HepG2 (cell line): ENCODE measurements around the gene GAS6. TPM values are rescaled to one million over a fixed set of nuclear protein-coding genes. Genes with fewer than 3 reads are reported as not detected.

Source experiments
- ATAC-seq: fragments of 200-7000 bp; cut with Tn5 transposase; 3 replicates; pipeline ENCODE4 v1.9.1; 2020; ENCODE audit warnings: mild to moderate bottlenecking, moderate library complexity
- BruUV-seq: library from RNA; stranded (reverse); fragments of 400-500 nt; replicated peaks from 2 replicates; lab custom pipeline; 2021; lab: Mats Ljungman, UMichigan
- CTCF ChIA-PET: fragments of 300-600 bp; formaldehyde crosslinking; extraction: SDS; loops from one replicate; lab custom pipeline; 2021; ENCODE audit warnings: low total read pairs, inconsistent platforms, low intra/inter-chr PET ratio; lab: Yijun Ruan, JAX
- POLR2A ChIA-PET: fragments of 350-600 bp; sonication (Branson Sonifier 250); formaldehyde crosslinking; loops from one replicate; lab custom pipeline; 2020; ENCODE audit warnings: antibody characterized with exemption, inconsistent platforms; lab: Yijun Ruan, JAX
- DNase-seq: peaks from one replicate; pipeline ENCODE4 v3.0.0-alpha.2; 2015; ENCODE audit warnings: low spot score
- FAIRE-seq: peaks from 3 replicates; lab custom pipeline; 2011; peaks lifted over from hg19 to GRCh38; lab: Jason Lieb, UNC
- H2AFZ ChIP-seq: one replicate; pipeline ENCODE4 v1.6.1; 2011; ENCODE audit warnings: low read length, inconsistent platforms
- H3K27ac ChIP-seq: fragments of 300-600 bp; 3 replicates; pipeline ENCODE4 v1.8.0; 2011; ENCODE audit warnings: mixed run types, mild to moderate bottlenecking, mixed read lengths, low read length, inconsistent platforms; ENCODE audit not compliant: insufficient read depth; ENCODE audit errors: extremely low read length
- H3K27me3 ChIP-seq, 2 experiments: fragments of 200-600 bp in 1 of 2; 2 replicates in 1 of 2; 3 replicates in 1 of 2; pipeline versions ENCODE4 v1.6.0 to v1.8.0; 2011; ENCODE audit warnings: low read length in 2 of 2, mild to moderate bottlenecking in 2 of 2, moderate library complexity in 2 of 2, inconsistent platforms in 1 of 2; ENCODE audit not compliant: insufficient read depth in 2 of 2, control insufficient read depth in 1 of 2
- H3K36me3 ChIP-seq, 2 experiments: fragments of 200-600 bp in 1 of 2; replicated peaks in 1 of 2; 2 replicates in 1 of 2; 3 replicates in 1 of 2; pipeline versions ENCODE4 v1.5.1 to v1.8.0; 2011; ENCODE audit warnings: low read length in 2 of 2, inconsistent platforms in 1 of 2; ENCODE audit not compliant: insufficient read depth in 2 of 2, control insufficient read depth in 1 of 2
- H3K4me1 ChIP-seq: 2 replicates; pipeline ENCODE4 v1.5.1; 2012; ENCODE audit warnings: low read length, inconsistent platforms; ENCODE audit not compliant: insufficient read depth
- H3K4me2 ChIP-seq: 2 replicates; pipeline ENCODE4 v1.6.0; 2011; ENCODE audit warnings: low read depth, low read length, inconsistent platforms
- H3K4me3 ChIP-seq, 3 experiments: fragments of 200-600 bp in 1 of 3; sonication (generic), shearing (Covaris generic) in 1 of 3; replicated peaks in 1 of 3; 2 replicates each; pipeline ENCODE4 v1.5.1; 2011 to 2016; ENCODE audit warnings: low read length in 3 of 3, inconsistent platforms in 2 of 3, low read depth in 2 of 3, mild to moderate bottlenecking in 2 of 3, control low read depth in 1 of 3, mixed read lengths in 1 of 3; ENCODE audit not compliant: insufficient read depth in 1 of 3
- H3K79me2 ChIP-seq: one replicate; pipeline ENCODE4 v1.6.1; 2011; ENCODE audit warnings: low read length, inconsistent platforms; ENCODE audit not compliant: insufficient read depth
- H3K9ac ChIP-seq: 2 replicates; pipeline ENCODE4 v1.6.0; 2011; ENCODE audit warnings: mild to moderate bottlenecking, low read depth, low read length, inconsistent platforms; ENCODE audit not compliant: insufficient read depth
- H3K9me3 ChIP-seq: 2 replicates; pipeline ENCODE4 v1.5.1; 2012; ENCODE audit warnings: mild to moderate bottlenecking, low read length
- H4K20me1 ChIP-seq: 2 replicates; pipeline ENCODE4 v1.6.0; 2011; ENCODE audit warnings: inconsistent platforms, mild to moderate bottlenecking, low read length, moderate library complexity; ENCODE audit not compliant: insufficient read depth
- THAP11 ChIP-seq: IDR thresholded peaks from 2 replicates; pipeline ENCODE4 v1.6.1; 2016; ENCODE audit warnings: missing biosample characterization, missing genetic modification reagents
- ZBTB25 ChIP-seq: IDR thresholded peaks from 2 replicates; pipeline ENCODE4 v1.6.1; 2018; ENCODE audit warnings: missing genetic modification reagents
- ZNF784 ChIP-seq: sonication (generic); formaldehyde crosslinking; IDR thresholded peaks from 2 replicates; pipeline ENCODE4 v1.5.1; 2020; ENCODE audit warnings: missing genetic modification reagents, mild to moderate bottlenecking, borderline replicate concordance
- ZNF792 ChIP-seq: IDR thresholded peaks from 2 replicates; pipeline ENCODE4 v1.6.1; 2016
- WGBS: methylation state at CpG from one replicate; pipeline ENCODE4 v1.1.6; 2017; ENCODE audit warnings: low lambda C conversion rate; 5-methylcytosine and 5-hydroxymethylcytosine counted together
- in situ Hi-C: cut with HindIII; loops from 2 replicates; pipeline ENCODE4 v1.10.0; 2017; ENCODE audit warnings: low pct_unique_long_range_greater_than_20kb; ENCODE audit not compliant: extremely low pct_ligation_motif_present
- intact Hi-C: fragments of 100-400 bp; cut with micrococcal nuclease; formaldehyde crosslinking; loops from one replicate; pipeline ENCODE4 v1.10.0; 2022; ENCODE audit not compliant: unreplicated experiment
- polyA plus RNA-seq, 8 experiments: library from polyadenylated mRNA; depleted of rRNA in 3 of 8; stranded (reverse) in 7 of 8; unstranded in 1 of 8; fragments of >200 nt; fragmentation: Illumina TruSeq in 4 of 8; extraction: Trizol in 4 of 8; gene quantifications; 2 replicates each; pipeline versions ENCODE4 v1.2.1 to v1.2.3, GENCODE V29; 2011 to 2016; ENCODE audit warnings: low read depth in 4 of 8, missing spikeins in 1 of 8, mixed read lengths in 1 of 8; ENCODE audit not compliant: insufficient read depth in 1 of 8
- total RNA-seq, 5 experiments: library from RNA; depleted of rRNA; stranded (reverse); fragments of >200 nt; fragmentation: Illumina TruSeq; extraction: Trizol; gene quantifications; 2 replicates each; pipeline ENCODE4 v1.2.3, GENCODE V29; 2016; ENCODE audit warnings: low read depth in 1 of 5

GAS6 gene
- total and polyA plus RNA-seq, 2 of the 13 experiments (the other 11 are each of a cell fraction or from before 2014, with no cell fraction given), result 0.09 to 0.24 TPM

DNA sequence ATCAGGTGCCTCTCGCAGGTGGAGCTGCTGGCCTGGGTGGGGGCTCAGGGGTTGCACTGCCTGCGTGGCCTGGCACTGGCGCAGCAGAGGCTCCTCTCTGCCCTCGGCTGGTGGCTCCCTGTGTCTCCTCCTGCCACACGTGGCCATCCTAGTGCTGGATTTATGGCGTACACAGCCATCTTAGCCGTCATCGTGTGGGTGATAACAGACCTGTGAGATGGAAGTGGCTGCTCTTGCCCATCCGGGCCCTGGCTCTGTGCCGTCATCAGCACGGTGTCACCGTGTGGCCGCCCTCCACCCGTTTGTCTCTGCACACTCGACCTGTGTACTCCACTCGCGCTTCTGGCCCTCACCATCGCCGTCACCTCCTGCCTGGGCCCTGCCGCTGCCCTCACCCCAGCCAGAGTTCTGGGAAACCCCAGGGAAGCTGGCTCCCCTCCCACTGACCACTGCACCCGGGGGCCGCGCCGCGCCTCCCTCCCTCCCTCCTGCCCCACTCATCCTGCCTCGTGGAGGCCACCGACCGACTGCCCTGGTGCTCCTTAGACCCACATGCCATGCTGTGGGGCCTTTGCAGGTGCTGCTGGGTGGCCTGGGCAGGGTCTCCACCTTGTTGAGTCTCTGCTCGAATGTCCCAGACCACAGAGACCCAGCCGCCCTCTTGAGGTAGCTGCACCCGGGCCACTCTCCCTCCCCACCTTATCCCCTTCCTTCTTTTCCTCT lies 75.3 kb downstream of the GAS6 start:
- CTCF ChIA-PET, result no interaction called here
- Histone ChIP-seq H3K9ac (no peak overlapping the region), H3K9me3 (no peaks in the 10 kb centered on the region), H3K27me3 (peaks cover 4 to 47% of the 10 kb centered on the region in 2 experiments), H3K36me3 (no peaks in the 10 kb centered on the region), H3K27ac (no peak overlapping the region), H3K4me2 (no peak overlapping the region), H2AFZ (no peak overlapping the region), H4K20me1 (no peaks in the 10 kb centered on the region), H3K4me1 (peaks cover 7% of the 10 kb centered on the region; the same call in 1 of the 2 replicates), H3K4me3 (no peak overlapping the region), H3K79me2 (no peaks in the 10 kb centered on the region)
- FAIRE-seq (no peak), ATAC-seq (peak; percentile 24; the same call in 2 of the 3 replicates), DNase-seq (no peak)
- POLR2A ChIA-PET, result no interaction called here
- TF ChIP-seq ZBTB25 (CRISPR knock-in tag), result no peak
- TF ChIP-seq THAP11 (CRISPR knock-in tag), result no peak
- in situ Hi-C loops (no loop called here), intact Hi-C loops (no loop called here)
- no TSS peak for BruUV-seq
- WGBS, result 57% methylated on average over 23 of the region's 31 CpGs

DNA sequence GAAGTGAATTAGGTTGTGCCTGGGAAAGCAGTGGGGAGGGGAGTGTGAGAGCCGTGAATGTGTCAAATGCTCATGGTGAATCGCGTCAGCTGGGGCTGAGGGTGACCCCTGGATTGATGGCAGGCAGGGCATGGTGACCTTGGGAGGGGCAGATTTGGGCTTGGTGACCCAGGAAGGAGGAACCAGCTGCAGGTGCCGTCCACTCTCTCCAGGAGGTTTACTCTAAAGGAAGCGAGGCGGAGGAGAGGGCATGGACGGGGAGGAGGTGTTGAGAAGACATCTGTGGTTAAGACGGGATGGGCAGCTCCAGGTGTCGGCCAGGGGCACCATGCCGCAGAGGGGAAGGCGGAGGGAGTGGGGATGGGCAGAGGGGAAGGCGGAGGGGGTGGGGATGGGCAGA lies 76.2 kb downstream of the GAS6 start:
- no peak for DNase-seq
- WGBS, result 48% methylated on average over 12 of the region's 12 CpGs
- in situ Hi-C loops, result no loop called here
- POLR2A ChIA-PET, result no interaction called here
- no peak for FAIRE-seq
- H3K27me3 ChIP-seq, result peaks cover 4 to 44% of the 10 kb centered on the region in 2 experiments
- no TSS peak for BruUV-seq
- CTCF ChIA-PET, result no interaction called here
- no peak overlapping the region for H3K9ac ChIP-seq
- no peaks in the 10 kb centered on the region for H4K20me1 ChIP-seq
- no peaks in the 10 kb centered on the region for H3K36me3 ChIP-seq
- H3K4me3 ChIP-seq, result no peak overlapping the region
- no peak overlapping the region for H3K4me2 ChIP-seq
- TF ChIP-seq ZNF792, result no peak
- no peak for TF ChIP-seq ZNF784 (CRISPR knock-in tag)
- H3K4me1 ChIP-seq, result no peaks in the 10 kb centered on the region
- intact Hi-C loops, result no loop called here
- H3K27ac ChIP-seq, result no peak overlapping the region
- H3K9me3 ChIP-seq, result no peaks in the 10 kb centered on the region
- H2AFZ ChIP-seq, result no peak overlapping the region
- ATAC-seq, result no peak
- no peaks in the 10 kb centered on the region for H3K79me2 ChIP-seq
